Hepatocyte (in vitro differentiated cells): ENCODE measurements around the gene SORL1. TPM values are rescaled to one million over a fixed set of nuclear protein-coding genes. Genes with fewer than 3 reads are reported as not detected.

Experiments
- DNase-seq: peaks from one replicate; pipeline ENCODE4 v3.0.0-alpha.2; 2016; ENCODE audit warnings: low spot score
- H2AFZ ChIP-seq: fragments of 200-600 bp; sonication (generic); 2 replicates; pipeline ENCODE4 v1.6.0; 2016; ENCODE audit warnings: antibody characterized with exemption, mild to moderate bottlenecking
- H3K27ac ChIP-seq: fragments of 200-600 bp; sonication (generic); 2 replicates; pipeline ENCODE4 v1.5.1; 2016; ENCODE audit warnings: mild to moderate bottlenecking
- H3K27me3 ChIP-seq: fragments of 200-600 bp; sonication (generic); 2 replicates; pipeline ENCODE4 v1.6.1; 2016
- H3K36me3 ChIP-seq: fragments of 200-600 bp; sonication (generic); replicated peaks from 2 replicates; pipeline ENCODE4 v1.5.1; 2016; ENCODE audit warnings: low read depth; ENCODE audit not compliant: insufficient read depth
- H3K4me1 ChIP-seq: fragments of 200-600 bp; sonication (generic); 2 replicates; pipeline ENCODE4 v1.5.1; 2016; ENCODE audit warnings: mild to moderate bottlenecking, moderate library complexity; ENCODE audit not compliant: insufficient read depth
- H3K4me2 ChIP-seq: fragments of 200-600 bp; sonication (generic); 2 replicates; pipeline ENCODE4 v1.6.0; 2016
- H3K4me3 ChIP-seq: fragments of 200-600 bp; sonication (generic); 2 replicates; pipeline ENCODE4 v1.5.1; 2016; ENCODE audit warnings: mild to moderate bottlenecking
- H3K79me2 ChIP-seq: fragments of 200-600 bp; sonication (generic); 2 replicates; pipeline ENCODE4 v1.6.0; 2017; ENCODE audit warnings: mild to moderate bottlenecking
- H3K9me2 ChIP-seq: fragments of 200-600 bp; sonication (generic); replicated peaks from 2 replicates; pipeline ENCODE4 v1.6.0; 2017; ENCODE audit warnings: mild to moderate bottlenecking; ENCODE audit not compliant: insufficient read depth
- H3K9me3 ChIP-seq: fragments of 200-600 bp; sonication (generic); 2 replicates; pipeline ENCODE4 v1.5.1; 2016; ENCODE audit warnings: low read depth, mild to moderate bottlenecking
- H4K20me1 ChIP-seq: fragments of 200-600 bp; sonication (generic); 2 replicates; pipeline ENCODE4 v1.6.0; 2016; ENCODE audit warnings: mild to moderate bottlenecking; ENCODE audit not compliant: insufficient read depth, poor library complexity, severe bottlenecking
- CTCF ChIP-seq: fragments of 200-600 bp; sonication (generic); IDR thresholded peaks from 2 replicates; pipeline ENCODE4 v1.5.1; 2016; ENCODE audit warnings: antibody characterized with exemption, mild to moderate bottlenecking; ENCODE audit not compliant: poor library complexity
- EZH2 ChIP-seq: fragments of 200-600 bp; sonication (generic); IDR thresholded peaks from 2 replicates; pipeline ENCODE4 v1.6.1; 2016; ENCODE audit warnings: antibody characterized with exemption, mild to moderate bottlenecking, borderline replicate concordance
- EZH2phosphoT487 ChIP-seq: fragments of 200-600 bp; sonication (generic); IDR thresholded peaks from one replicate; pipeline ENCODE4 v1.6.1; 2018; ENCODE audit warnings: antibody characterized with exemption, mild to moderate bottlenecking, low read depth, moderate library complexity; ENCODE audit not compliant: unreplicated experiment, severe bottlenecking
- WGBS: methylation state at CpG from one replicate; pipeline ENCODE4 v1.1.6; 2016; ENCODE audit warnings: low lambda C conversion rate; ENCODE audit errors: missing lambda C conversion rate; 5-methylcytosine and 5-hydroxymethylcytosine counted together
- polyA plus RNA-seq: library from polyadenylated mRNA; unstranded; fragments of >200 nt; fragmentation: Nextera tagmentation; extraction: Ambion mirVana; gene quantifications from 2 replicates; pipeline ENCODE4 v1.2.1, GENCODE V29; 2016
- total RNA-seq: library from RNA; depleted of rRNA; stranded (reverse); fragments of >200 nt; gene quantifications from 2 replicates; pipeline ENCODE4 v1.2.3, GENCODE V29; 2014

SORL1 gene
- total and polyA plus RNA-seq, 2 experiments from 2014 or later = 13.5 to 26.5 TPM

- no peaks in the 10 kb centered on the region for H3K9me2 ChIP-seq
- no peaks in the 10 kb centered on the region for H3K9me3 ChIP-seq
- no peak overlapping the region for H3K4me3 ChIP-seq
- no peak for DNase-seq
- no peak overlapping the region for H3K4me2 ChIP-seq
- 93% methylated on average over 3 of the region's 3 CpGs for WGBS
- H3K79me2 ChIP-seq = no peaks in the 10 kb centered on the region
- no peaks in the 10 kb centered on the region for H3K27me3 ChIP-seq
- TF ChIP-seq EZH2 (no peak), CTCF (no peak), EZH2phosphoT487 (no peak)
- no peak overlapping the region for H2AFZ ChIP-seq
- no peaks in the 10 kb centered on the region for H3K4me1 ChIP-seq
- H3K27ac ChIP-seq = no peak overlapping the region
- H3K36me3 ChIP-seq = no peaks in the 10 kb centered on the region
- no peaks in the 10 kb centered on the region for H4K20me1 ChIP-seq
Measured at GRCh38 chr11:121540627-121541026, 88.5 kb downstream of the SORL1 start.

GRCh38 chr11:121543836-121544380 lies 91.8 kb downstream of the SORL1 start:
- Histone ChIP-seq H4K20me1 (no peaks in the 10 kb centered on the region), H3K4me2 (no peak overlapping the region), H3K36me3 (no peaks in the 10 kb centered on the region), H3K27me3 (no peaks in the 10 kb centered on the region), H3K9me3 (no peaks in the 10 kb centered on the region), H3K4me3 (no peak overlapping the region), H3K9me2 (no peaks in the 10 kb centered on the region), H2AFZ (no peak overlapping the region), H3K79me2 (no peaks in the 10 kb centered on the region), H3K4me1 (no peaks in the 10 kb centered on the region), H3K27ac (no peak overlapping the region)
- WGBS = 89% methylated on average over 6 of the region's 6 CpGs
- no peak for TF ChIP-seq CTCF
- no peak for DNase-seq

- H3K27me3 ChIP-seq = no peaks in the 10 kb centered on the region
- no peak overlapping the region for H3K4me2 ChIP-seq
- H3K36me3 ChIP-seq = no peaks in the 10 kb centered on the region
- WGBS = 94% methylated on average over 7 of the region's 7 CpGs
- no peaks in the 10 kb centered on the region for H3K79me2 ChIP-seq
- TF ChIP-seq CTCF (no peak), EZH2phosphoT487 (no peak), EZH2 (no peak)
- no peak for DNase-seq
- no peak overlapping the region for H3K4me3 ChIP-seq
- no peaks in the 10 kb centered on the region for H3K4me1 ChIP-seq
- no peaks in the 10 kb centered on the region for H3K9me2 ChIP-seq
- H4K20me1 ChIP-seq = no peaks in the 10 kb centered on the region
- H3K9me3 ChIP-seq = no peaks in the 10 kb centered on the region
- H2AFZ ChIP-seq = no peak overlapping the region
- H3K27ac ChIP-seq = no peak overlapping the region
Measured at GRCh38 chr11:121544956-121545355, 92.8 kb downstream of the SORL1 start.

GRCh38 chr11:121547574-121547973 lies 95.5 kb downstream of the SORL1 start:
- Histone ChIP-seq H3K4me1 (no peaks in the 10 kb centered on the region), H3K36me3 (no peaks in the 10 kb centered on the region), H4K20me1 (no peaks in the 10 kb centered on the region), H3K4me3 (no peak overlapping the region), H3K9me3 (no peaks in the 10 kb centered on the region), H3K9me2 (no peaks in the 10 kb centered on the region), H3K27ac (no peak overlapping the region), H3K4me2 (no peak overlapping the region), H2AFZ (no peak overlapping the region), H3K79me2 (no peaks in the 10 kb centered on the region), H3K27me3 (no peaks in the 10 kb centered on the region)
- no peak for DNase-seq
- TF ChIP-seq EZH2 = no peak
- no peak for TF ChIP-seq EZH2phosphoT487
- no peak for TF ChIP-seq CTCF
- WGBS = 75% methylated on average over 3 of the region's 3 CpGs
